SW480 (cell line): ENCODE data around the gene XAGE3.

ENCODE experiments used
- DNase-seq: peaks from one replicate; pipeline ENCODE4 v3.0.0-alpha.2; 2016; ENCODE audit warnings: low spot score

Gene XAGE3

GRCh38 chrX:52839137-52839536 is 28.7 kb downstream of the XAGE3 start:
- no peak for DNase-seq

GRCh38 chrX:52830551-52830950 is 37.3 kb downstream of the XAGE3 start:
- no peak for DNase-seq

GRCh38 chrX:52824608-52825007 is 43.3 kb downstream of the XAGE3 start:
- no peak for DNase-seq

- DNase-seq = peak; percentile 14
Observed at GRCh38 chrX:52821079-52821760, 46.7 kb downstream of the XAGE3 start.

DNA sequence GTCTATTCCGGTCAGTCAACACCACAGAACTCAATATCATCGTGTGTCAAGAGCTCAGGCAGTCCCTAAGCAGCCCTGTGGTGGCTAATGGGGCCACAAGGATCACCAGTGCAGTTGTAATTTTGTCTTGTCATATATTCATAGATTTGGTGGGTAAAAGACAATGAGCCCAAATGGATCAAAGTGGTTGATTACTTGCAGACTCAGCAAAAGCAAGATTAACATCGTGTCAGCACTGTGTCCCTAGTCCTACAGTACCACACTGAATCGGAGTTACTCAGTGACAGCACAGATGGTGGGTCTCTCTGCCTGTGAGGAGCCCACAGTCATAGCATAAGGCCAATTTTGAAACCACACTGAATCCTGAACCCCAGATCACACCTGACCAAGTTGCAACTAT is 48.1 kb downstream of the XAGE3 start:
- no peak for DNase-seq
